ENCODE data around the gene DAG1.

- TF ChIP-seq, protein P1, sequence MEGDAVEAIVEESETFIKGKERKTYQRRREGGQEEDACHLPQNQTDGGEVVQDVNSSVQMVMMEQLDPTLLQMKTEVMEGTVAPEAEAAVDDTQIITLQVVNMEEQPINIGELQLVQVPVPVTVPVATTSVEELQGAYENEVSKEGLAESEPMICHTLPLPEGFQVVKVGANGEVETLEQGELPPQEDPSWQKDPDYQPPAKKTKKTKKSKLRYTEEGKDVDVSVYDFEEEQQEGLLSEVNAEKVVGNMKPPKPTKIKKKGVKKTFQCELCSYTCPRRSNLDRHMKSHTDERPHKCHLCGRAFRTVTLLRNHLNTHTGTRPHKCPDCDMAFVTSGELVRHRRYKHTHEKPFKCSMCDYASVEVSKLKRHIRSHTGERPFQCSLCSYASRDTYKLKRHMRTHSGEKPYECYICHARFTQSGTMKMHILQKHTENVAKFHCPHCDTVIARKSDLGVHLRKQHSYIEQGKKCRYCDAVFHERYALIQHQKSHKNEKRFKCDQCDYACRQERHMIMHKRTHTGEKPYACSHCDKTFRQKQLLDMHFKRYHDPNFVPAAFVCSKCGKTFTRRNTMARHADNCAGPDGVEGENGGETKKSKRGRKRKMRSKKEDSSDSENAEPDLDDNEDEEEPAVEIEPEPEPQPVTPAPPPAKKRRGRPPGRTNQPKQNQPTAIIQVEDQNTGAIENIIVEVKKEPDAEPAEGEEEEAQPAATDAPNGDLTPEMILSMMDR (IDR thresholded peaks at IDR 0.05): no peak
- no peak for TF ChIP-seq POLR2A (IDR thresholded peaks at IDR 0.05)
Measured at GRCh38 chr3:49492969-49493368, 22.9 kb downstream of the DAG1 start.

All from body of pancreas (tissue), 4 donors.